HK-2 (cell line): ENCODE measurements around the gene PPRC1.

Experiments
- DNase-seq: peaks from one replicate; pipeline ENCODE4 v3.0.0-alpha.2; 2018; ENCODE audit not compliant: unreplicated experiment

Gene PPRC1, protein sequence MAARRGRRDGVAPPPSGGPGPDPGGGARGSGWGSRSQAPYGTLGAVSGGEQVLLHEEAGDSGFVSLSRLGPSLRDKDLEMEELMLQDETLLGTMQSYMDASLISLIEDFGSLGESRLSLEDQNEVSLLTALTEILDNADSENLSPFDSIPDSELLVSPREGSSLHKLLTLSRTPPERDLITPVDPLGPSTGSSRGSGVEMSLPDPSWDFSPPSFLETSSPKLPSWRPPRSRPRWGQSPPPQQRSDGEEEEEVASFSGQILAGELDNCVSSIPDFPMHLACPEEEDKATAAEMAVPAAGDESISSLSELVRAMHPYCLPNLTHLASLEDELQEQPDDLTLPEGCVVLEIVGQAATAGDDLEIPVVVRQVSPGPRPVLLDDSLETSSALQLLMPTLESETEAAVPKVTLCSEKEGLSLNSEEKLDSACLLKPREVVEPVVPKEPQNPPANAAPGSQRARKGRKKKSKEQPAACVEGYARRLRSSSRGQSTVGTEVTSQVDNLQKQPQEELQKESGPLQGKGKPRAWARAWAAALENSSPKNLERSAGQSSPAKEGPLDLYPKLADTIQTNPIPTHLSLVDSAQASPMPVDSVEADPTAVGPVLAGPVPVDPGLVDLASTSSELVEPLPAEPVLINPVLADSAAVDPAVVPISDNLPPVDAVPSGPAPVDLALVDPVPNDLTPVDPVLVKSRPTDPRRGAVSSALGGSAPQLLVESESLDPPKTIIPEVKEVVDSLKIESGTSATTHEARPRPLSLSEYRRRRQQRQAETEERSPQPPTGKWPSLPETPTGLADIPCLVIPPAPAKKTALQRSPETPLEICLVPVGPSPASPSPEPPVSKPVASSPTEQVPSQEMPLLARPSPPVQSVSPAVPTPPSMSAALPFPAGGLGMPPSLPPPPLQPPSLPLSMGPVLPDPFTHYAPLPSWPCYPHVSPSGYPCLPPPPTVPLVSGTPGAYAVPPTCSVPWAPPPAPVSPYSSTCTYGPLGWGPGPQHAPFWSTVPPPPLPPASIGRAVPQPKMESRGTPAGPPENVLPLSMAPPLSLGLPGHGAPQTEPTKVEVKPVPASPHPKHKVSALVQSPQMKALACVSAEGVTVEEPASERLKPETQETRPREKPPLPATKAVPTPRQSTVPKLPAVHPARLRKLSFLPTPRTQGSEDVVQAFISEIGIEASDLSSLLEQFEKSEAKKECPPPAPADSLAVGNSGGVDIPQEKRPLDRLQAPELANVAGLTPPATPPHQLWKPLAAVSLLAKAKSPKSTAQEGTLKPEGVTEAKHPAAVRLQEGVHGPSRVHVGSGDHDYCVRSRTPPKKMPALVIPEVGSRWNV (N-terminal part only)

DNA sequence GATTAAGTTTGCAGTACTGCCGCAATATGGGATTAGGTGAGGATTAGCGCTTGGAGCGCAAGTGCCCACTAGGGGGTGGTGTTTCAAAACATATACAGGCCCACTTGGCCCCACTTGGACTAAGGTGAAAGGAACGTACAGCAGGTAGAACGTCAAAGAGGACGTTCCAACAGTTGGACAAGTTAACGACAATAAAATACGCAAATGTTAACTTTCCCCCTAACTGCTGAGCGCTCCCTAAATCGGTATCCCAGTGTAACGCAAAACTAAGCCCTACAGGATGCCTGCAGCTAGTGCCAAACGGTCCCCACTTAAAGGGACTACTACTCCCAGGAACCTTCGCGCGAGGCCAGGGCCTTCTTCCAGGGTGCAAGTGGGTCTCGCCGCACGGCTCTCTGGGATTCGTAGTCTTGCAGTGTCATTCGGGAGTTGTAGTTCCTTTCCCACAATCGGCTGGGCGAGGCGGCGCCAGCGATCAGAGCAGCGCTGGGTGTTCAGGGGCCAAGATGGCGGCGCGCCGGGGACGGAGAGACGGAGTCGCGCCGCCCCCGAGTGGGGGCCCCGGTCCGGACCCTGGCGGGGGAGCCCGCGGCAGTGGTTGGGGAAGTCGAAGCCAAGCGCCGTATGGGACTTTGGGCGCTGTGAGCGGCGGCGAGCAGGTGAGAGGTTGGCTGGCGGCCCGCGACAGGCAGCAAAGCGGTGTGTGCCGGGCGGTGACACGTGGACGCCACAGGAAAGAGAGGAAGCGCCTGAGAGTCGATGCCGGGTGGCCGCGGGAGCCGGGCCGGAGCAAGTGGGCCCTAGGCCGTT, at the start of gene PPRC1:
PPRC1 (plus strand) TSS at position 478 of the 810 bp plus-strand sequence; CDS start at position 507, 29 bp downstream.
- DNase-seq = peak; percentile 100

DNA sequence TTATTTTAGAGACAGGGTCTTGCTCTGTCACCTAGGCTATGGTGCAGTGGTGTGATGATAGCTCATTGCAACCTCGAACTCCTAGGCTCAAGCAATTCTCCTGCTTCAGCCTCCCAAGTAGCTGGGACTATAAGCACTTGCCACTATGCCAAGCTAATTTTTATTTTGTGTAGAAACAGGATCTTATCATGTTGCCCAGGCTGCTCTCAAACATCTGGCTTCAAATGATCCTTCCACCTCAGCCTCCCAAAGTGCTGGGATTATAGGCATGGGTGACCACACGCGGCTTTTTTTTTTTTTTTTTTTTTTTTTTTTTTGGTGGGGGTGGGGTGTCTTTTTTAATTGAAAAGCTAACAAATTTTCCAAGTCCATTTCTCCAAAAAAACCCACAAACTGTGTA, 49.3 kb upstream of the PPRC1 start:
- DNase-seq = no peak

DNA sequence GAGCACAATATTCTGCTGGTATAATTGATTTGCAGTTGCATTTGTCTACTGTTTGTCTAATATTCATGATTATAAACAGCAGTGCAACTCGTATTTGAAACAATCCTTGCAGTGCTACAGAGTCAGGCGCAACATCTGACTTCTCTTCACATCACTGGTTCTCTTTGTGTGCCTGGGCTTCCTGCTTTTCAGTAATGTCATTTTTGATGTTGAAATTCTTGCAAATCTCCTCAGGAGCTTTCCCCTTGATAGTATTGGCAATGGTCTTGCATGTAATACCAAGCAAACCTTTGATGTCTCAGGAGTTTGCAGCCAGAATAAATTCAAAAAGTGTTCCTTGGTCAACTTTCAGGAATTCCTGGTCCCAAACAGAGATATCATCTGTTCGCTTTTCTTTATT, 47.5 kb upstream of the PPRC1 start:
- DNase-seq = no peak

DNA sequence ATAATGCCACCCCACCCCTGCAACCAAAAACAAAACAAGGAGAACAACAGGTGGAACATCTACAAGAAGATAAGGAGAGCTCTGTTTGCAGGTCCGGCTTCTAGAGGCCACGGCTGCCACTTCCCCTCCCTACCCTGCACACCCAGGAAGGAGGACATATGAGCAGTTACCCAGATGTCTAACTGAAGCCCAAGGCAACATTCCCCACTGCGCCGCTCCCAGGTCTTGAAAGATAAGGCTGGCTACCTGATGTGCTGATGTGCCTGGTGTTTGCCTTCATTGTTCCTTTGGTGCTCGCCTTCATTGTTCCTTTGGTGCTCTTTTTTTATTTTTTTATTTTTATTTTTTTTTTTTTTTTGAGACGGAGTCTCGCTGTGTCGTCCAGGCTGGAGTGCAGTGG, 46.6 kb upstream of the PPRC1 start:
- no peak for DNase-seq

DNA sequence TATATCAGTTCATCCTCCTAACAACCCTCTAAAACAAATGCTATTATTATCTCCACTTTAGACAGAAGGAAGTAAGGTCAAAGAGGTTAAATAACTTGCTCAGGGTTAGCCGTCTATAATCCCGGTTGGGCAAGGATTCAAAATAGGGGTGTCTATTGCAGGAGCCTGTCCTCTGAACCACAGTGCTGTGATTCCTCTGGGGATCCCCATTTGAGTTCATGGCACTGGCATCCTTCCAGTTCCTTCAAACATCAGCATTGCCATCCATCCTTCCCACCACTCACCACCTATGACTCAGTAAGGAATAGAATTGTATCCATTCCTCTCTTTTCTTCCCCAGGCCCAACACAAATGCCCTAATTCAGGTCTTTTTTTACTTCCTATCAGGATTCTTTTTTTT, 42.1 kb upstream of the PPRC1 start:
- no peak for DNase-seq

DNA sequence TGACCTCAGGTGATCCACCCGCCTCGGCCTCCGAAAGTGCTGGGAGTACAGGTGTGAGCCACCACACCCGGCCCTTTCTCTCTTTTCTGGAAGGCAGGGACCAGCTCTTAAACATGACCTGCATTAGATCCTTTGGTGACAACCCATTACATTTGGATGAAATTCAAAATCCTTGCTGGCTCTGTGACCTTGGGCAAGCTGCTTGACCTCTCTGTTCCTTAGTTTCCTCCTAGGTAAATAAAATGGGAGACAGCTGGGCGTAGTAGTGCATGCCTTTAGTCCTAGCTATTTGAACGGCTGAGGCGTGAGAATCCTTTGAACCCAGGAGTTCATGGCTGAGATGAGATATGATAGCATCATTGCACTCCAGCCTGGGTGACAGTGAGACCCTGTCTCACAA, 36.4 kb upstream of the PPRC1 start:
- DNase-seq = no peak

DNA sequence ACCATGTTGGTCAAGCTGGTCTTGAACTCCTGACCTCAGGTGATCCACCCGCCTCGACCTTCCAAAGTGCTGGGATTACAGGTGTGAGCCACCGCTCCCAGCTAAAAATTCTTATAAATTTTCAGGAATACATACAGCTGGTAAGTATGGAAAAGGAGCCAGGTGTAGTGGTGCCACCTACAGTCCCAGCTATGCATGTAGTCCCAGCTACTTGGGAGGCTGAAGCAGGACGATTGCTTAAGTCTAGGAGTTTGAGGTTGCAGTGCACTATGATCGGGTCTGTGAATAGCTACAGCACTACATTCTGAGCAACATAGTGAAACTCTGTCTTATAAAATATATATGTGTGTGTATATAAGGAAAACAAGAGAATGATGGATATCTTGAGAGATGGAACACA, 31.7 kb upstream of the PPRC1 start:
- no peak for DNase-seq

DNA sequence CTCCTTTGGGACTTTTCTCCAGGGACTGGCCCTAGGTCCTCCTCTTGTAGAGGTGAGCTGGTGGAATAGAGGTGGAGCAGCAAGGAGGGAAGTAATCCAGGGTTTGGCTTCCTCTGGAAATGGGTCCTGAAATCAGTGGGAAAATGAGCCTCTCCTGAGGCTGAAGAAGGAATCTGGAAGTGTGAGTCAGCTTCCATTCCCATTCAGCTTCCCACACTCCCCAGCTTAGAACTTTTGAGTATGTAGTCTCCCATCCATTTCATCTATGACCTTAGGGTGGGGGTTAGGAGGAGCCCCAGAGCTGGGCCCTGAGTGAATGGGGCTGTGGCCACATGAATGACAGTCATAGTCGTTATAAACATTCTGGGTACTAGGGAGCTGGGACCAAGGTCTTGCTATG, 30.4 kb upstream of the PPRC1 start:
- DNase-seq = no peak

DNA sequence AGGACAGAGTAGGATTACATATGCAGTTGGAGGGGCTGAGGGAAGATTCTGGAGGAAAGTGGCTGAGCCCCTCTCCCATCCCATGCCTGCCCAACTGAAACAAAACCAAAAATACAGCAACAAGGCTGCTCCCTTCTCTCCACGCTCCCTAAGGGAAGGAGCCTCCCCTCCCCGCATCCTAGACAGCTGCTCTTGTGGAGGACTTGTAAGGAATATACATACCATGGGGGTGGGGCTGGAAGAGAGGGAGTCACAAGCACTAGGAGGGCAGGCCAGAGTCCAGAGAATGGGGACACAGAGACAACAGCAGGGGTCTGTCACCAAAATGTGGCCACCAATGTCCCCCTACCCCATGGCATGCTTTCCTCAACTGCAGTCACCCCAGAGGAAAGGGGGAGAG, 25.8 kb upstream of the PPRC1 start:
- no peak for DNase-seq

DNA sequence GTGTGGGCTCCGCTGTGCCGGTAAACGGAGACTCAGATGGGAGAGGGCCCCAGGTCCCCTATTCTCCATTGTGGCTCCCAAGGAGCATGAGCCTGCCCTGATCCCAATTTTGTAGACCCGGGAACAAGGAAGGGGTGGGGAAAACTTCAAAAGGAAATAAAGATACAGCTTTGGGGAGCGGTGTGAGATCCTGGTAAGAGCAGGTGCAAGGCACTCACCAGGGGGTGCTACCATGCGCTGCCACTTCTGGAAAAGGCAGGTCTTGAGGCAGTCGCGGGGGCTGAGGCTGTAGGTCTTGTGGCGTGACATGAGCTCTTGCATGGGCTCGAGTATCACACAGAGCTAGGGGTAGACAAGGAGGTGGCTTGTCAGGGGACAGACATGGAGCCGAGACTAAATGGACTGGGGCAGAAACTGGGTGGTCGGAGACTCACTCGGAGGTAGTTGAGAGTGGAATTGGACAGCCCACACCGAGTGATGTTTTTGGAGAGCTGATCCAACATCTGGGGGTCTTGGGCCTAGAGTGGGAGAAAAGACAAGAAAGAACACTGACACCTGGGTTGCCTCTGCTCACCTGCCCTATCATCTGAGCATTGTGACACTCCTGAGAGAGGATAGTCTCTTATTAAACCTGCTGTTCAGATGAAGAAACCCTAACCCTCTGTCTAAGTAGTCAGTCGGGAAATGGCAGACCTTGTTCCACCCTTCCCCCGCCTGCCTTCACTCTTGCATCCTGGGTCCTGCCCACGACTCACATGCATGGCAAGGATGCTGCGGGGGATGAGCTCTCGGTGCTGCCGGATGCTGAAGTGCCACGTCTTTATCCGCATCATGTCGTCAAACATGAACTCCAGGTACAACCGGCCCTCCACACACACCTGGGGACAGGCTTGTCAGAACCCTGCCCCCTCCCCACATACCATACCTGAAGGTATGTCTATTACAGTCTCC, 23.4 kb upstream of the PPRC1 start:
- DNase-seq = no peak

DNA sequence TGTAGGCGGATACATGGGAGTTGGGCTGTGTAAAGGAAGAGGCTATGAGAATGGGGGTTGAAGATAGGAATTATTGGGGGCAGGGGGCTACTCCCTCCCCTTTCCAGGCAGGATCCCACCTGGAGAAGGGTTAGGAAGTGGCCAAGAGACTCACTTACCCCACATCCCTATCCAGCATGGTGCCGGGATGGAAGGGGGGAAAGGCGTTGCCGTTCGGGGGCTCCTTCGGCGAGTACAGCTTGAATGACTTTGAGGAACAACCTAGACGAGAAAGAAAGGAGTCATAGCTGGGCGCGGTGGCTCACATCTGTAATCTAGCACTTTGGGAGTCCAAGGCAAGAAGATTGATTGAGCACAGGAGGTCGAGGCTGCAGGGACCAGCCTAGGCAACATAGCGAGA, 21.6 kb upstream of the PPRC1 start:
- DNase-seq = no peak

DNA sequence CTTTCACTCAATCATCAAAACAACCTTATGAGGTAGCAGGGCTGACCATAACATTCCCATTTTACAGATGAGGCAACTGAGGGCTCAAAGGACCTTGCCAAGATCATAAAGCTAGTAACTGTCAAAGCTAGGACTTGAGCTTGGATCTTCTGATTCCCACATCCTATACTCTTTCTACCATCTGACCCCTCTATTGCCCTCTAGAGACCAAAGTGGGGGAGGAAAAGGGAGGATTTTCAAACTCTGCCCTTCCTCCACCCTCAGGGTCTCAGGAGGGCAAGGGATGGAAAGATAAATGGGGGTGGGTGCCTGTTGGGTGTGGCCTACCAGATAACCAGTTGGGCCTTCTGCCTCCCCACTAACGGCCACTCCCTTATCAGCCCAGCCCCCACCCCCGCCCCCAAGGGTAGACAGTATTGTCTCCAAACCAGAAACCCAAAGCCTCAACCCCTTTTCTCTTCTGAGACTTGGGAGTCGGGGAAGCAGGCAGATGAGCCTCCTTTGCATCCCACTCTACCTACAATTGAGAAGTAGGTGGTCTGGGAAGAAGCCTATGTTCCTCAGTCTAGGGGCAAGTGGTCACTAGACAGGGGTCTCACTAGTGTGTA, 20.5 kb upstream of the PPRC1 start:
- no peak for DNase-seq

DNA sequence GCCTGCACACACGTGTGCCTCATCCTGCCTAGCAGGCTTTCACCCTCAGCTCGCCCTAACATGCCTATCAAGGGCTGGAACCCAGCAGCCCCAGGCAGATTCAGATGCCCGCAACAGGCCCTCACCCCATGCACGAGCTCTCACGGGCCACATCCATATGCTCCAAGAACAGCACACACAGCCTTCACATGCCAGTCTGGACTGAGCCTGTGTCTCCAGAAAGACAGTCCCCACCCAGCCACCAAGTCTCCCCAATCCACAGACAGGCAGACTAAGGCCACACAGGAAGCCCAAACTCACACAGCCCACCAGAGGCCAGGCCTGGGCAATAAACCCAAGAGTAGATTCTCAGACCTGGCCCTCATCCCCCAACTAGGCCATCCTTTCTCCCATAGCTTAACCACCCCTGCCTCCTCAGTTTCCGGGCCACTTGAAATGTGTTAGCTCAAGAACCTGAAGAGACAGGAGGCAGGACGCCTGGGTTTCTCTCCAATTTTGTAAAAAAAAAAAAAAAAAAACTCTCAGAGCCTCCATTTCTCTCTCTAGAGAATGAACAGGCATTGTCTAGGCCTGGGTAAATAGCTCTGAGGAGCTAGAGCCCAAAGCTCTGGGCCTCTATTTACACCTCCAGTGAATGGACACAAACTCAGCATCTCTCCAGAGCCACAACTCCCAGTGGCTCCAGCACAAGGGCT, 19.4 kb upstream of the PPRC1 start:
- DNase-seq = no peak

DNA sequence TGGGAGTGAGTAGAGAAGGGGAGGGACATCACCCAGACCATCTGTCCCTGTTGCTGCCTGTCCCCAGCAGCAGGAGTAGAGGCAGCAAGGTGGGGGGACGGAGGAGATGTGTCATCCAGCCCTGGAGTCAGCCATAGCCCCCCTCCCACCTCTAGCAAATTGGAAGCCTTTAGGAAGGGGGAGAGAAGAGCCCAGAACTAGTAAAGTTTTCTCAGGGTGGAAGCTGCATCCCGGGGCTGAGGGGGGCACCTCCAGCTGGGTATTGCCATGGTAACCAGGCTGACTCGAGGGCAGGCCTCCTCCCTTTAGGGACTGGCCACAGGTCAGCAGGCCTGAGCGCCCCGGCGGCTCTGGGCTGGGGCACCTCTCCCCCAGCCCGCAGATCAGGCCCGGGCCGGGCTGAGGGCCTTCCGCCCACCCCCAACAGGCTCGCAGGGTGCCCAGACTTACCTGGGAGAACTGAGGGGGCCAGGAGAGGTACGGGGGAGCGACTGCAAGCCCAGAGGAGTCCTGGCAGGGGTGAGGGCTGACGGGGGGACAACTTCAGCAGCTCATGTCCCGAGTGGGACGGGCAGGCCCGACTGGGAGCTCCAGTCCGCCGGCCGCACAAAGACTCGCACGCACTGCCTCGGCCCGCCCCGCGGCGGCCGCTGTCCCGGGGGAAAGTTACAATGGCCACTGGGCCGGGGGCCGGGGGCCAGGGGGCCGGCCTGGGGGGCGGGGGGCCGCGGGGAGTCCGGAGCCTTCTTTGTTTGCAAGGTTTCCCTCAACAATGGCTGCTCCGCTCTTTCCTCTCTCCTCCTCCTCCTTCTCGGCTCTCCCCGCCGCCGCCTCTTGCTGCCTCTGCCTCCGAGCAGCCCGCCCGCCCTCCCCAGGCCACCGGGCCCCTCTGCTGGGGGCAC, 18.6 kb upstream of the PPRC1 start:
- peak; percentile 47 for DNase-seq

DNA sequence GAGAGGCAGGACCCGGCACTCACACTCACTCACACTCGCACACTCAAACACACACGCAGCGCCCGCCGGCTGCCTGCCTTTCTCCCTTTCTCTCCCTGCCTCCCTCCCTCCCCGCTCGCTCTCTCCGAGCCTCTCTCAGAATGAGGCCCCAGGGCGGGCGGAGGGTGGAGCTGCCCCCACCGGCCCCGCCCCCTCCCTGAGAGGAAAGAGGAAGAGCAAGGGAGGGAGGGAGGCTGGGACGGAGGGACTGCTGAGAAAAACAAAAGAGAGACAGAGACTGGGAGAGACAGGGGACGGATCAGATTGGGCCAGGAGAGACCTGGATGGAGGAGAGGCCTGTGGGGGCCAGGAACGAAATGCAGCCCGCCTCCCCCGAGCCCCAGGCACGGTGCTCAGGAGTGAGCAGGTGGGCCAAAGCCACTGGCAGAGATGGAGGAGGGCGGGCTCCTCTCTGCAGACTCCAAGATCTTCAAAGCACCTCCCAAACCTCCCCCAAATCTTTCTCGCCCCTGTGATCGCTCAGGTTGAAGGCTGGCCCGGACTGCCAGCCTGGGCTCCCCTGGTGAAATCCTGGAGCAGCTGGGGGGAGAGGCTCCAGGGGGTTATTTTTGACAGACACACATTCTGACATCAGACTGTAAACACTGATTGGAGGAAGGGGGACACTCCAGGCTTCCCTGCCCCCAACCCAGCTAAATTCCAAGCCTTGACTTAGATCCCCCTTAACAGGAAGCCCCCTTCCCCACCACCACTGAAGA, 17.8 kb upstream of the PPRC1 start:
- DNase-seq = peak; percentile 90

DNA sequence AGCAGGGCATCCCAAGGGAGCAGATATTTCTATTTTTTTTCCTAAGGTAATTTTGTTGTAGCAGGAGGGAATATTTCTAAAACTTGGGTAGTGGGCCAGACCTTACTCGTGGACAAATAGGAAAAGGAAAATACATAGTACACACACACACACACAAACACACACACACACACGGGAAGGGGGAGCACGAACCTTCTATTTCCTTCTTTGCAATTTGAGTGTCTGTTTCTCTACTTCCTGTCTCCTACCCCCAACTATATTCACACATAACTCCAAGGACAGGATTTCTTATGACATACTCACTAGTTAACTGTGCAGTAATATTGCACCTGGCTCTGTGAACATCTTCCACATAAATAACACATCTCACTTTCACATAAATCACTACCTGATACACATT, 17.1 kb upstream of the PPRC1 start:
- DNase-seq = no peak

DNA sequence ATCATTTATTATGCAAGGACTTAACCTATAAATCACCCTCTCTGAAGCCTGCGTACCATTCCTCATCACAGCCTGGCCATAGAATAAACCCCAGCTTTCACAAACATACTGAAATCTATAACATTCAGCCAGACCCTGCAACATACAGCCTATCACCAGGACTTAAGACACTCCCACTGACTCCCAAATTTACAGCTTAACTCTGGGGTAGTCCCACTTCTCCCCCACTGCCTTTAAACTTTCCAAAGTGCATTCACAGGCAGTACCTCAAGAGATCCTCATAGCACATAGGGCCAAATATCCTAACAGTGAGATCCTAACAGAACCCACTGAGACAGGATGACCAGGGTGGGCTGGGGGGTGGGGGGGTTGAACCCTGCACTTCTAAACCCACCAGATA, 16.2 kb upstream of the PPRC1 start:
- DNase-seq = no peak
